HG02981 (cell line): Measurements from ENCODE around the gene ROBO2.

Source experiments
- ATAC-seq: cut with Tn5 transposase; IDR thresholded peaks from one replicate; pipeline ENCODE4 v1.9.1; 2021; ENCODE audit warnings: mild to moderate bottlenecking, moderate library complexity; ENCODE audit not compliant: unreplicated experiment

Gene ROBO2

DNA sequence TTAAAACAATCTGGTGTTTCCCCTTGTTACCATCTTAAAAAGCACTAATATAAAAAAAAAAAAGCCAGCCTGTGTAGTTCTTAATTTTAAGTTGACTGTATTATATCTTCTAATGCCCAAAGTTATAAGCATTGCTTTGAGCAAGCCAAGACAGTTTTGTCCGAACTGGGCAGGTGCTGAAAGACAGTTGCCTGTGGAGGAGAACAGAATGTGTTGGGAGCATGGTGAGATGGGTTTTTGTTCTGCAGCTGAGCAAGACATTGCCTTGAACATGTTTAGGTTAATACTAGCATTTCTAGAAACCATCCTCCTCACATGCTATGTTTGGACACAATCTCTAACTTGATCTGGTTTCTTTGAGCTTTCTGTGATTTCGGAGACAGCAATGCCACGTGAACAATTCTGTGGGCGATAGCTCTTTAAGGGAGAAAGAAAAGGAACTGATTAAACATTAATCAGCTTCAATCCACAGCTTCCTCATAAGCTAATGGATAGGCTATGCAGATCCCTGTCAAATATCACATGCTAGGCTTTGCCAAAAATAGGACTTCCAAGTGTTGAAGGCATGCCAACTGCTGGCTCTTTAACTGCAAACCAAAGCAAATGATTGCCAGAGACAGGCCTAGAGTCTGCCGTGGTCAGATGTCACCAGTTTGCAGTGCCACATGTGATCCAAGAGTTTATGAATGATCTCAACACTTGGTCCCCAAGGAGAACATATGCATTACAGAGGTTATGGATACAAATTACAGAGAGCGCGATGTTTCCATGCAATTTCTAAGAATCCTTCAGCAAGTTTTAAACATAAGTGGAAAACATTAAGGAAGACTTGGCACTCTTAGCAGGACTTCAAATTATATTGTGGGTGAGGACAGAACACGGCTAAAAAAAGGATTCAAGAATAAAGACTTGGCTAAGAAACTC, 428.1 kb downstream of the ROBO2 start:
- no peak for ATAC-seq

DNA sequence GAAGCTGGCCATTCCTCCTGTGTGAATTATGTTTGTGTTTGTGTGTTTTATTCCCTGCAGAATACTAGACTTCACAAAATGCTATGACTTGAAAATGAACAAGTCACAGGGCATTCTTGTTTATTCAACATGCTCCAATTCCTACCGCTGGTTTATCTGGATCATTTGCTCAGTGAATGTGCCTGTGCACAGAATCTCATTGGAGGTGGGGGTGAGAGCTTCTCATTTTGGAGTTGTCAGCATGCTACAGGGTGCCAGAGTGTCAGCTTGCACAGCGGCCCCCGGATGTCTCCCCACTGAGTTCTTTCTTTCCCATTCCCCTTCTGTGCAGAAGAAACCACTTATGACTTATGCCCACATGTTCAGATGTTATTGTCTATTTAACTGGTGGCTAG, 428.7 kb downstream of the ROBO2 start:
- ATAC-seq, result no peak

DNA sequence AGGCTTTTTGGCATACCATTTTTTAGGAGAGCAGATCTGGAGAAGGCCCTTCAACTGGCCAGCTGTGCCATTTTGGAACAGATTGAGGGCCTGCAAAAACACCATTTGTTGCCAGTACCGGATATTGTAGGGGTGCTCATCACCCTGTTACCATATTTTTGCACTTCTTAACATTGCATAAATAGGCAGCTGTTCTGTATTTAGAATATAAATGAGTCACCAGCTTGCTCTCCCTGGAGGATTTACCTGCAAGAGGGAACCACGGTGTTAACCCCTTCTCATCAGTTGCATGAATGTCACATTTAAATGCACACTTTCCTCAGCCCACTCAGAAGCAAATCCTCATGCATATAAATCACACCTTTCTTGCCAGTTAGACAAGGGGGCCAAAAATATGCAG, 435.6 kb downstream of the ROBO2 start:
- no peak for ATAC-seq

DNA sequence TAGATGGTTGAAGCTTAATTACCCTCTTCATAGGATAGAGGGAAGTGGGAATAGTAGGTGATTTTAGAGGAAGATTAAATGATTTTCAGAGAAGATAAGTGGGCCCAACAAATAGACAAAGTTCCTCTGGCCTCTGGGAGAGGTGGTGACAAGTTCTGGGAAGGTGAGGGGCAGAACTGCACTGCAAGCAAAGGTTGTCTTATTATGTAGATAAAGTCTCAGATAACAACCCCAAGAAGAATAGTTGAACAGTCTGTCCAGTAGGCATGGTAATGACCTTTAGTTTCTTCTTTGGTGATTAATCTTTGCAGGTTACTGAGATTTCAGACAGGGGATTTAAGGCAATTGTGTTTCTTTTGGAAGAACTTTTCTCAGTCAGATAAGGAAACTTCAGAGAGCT, 439.1 kb downstream of the ROBO2 start:
- no peak for ATAC-seq

DNA sequence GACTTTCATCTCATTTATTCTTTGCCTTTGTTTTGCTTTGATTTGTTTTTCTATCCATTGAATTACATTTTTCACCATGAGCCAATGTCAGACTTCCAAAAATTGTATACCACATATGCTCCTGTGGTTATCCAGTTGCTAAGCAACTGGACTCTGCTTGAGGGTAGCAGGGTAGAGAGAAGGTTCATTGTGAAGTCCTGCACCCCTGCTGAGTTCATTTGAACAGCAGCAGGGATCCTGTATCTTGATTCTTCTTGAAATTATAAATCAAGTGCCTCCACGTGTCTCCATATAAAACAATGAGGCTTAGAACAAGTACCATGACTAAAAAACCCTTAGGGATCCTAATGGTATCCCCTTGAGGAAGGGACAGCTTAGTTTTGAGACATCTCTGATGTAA, 449.3 kb downstream of the ROBO2 start:
- no peak for ATAC-seq

DNA sequence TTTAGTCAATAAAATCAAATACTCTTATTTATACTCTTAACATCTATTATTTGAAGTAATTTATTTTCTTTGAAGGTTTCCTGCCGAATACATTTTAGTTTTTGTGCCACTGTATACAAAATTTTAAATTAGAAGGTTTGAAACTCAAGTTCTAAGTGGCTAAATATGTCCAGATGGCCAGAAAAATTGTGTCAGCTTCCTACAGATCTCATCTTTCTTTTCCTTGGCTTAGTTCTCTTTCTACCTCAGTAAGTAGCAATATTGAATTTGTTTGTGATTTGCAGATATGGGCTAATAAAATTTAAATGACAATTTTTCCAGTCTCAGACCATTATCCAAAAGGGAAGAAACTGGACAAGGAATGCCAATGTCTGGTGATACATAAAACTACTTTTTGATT, 452.1 kb downstream of the ROBO2 start:
- ATAC-seq, result no peak

DNA sequence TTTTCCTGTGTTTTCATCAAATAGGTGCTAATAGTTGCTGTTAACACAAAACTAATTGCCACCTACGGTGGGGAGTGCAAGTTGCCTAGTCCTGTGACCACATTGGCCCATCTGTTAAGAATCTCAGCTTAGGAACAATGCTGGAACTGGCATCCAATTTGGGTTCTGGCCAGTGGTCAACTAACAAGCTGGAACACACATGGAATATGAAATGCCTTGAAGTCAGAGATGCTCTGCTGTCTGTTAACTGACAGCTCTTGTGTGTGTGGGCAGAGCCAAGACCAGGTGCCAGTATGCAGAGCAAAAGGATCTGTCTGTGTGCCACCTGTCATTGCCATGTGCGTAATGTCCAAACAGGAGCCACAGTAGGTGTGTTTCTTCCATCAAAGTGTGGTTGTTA, 460.8 kb downstream of the ROBO2 start:
- no peak for ATAC-seq

DNA sequence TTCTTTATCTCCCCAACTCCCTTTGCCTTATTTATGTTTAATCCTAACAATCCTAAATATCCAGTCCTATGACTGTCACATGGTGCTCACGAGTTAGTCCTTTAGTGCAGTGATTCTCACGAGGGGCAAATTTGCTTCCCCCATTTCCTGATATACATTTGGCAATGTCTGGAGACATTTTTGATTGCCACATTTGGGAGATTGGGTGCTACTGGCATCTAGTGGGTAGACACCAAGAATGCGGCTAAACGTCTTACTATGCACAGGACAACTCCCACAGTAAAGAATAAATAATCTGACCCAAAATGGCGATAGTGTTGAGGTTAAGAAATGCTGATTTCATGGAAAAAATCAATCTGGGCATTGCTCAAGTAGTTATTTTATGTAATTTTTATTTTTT, 466.5 kb downstream of the ROBO2 start:
- ATAC-seq, result no peak

DNA sequence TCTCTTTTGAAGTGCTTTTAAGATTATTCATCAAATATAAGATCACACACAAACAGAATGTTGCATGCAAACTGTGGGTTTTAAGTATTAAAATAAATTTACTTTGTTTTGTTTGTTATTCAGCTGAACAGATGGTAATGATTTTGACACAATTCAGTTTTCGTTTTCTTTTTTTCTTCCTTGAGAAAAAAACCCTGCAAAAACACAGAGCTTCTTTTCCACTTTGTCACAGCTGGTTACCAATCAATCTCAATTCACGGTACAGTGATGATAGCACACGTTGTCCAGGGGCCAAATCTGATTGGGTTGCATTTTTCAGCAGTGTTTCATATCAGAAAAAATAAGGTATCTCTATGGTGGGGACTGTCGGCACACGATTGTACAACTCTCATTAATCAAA, 473.6 kb downstream of the ROBO2 start:
- ATAC-seq, result no peak

DNA sequence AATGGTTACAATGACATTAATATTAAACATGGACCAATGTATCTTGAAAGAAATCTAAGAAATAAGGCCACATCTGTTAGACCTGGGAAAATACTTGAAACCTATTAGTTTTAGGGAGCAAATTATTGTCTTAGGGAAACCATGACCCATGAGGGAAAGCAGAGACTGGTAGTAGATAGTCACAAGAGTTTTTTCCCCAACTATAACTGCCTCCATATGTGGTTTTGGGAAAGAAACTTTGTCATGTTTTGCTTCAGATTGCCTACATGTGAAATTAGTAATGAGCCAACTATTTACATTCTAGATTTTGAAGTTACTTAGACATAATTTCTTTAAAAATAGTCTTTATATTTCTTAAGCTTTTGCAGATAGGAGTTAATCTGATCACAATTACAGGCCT, 474.9 kb downstream of the ROBO2 start:
- no peak for ATAC-seq

DNA sequence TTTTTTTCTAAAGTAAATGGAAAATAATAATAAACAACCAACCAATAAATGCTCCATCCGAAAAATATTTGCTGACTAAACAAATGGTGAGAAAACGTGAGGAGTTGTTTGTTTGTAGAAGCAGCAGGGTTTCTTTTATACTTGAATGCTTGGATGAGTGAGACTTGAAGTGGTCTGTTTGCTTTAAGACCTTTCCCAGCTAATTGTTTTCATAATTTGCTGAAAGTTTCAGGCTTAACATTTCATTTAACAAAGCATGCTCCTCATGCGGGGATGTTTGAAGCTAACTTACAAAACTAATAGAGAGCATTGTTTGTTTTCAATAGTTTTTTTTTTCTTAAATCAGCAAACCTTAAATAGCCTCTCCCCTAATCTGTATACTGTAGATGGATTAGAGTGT, 484.6 kb downstream of the ROBO2 start:
- ATAC-seq, result no peak

DNA sequence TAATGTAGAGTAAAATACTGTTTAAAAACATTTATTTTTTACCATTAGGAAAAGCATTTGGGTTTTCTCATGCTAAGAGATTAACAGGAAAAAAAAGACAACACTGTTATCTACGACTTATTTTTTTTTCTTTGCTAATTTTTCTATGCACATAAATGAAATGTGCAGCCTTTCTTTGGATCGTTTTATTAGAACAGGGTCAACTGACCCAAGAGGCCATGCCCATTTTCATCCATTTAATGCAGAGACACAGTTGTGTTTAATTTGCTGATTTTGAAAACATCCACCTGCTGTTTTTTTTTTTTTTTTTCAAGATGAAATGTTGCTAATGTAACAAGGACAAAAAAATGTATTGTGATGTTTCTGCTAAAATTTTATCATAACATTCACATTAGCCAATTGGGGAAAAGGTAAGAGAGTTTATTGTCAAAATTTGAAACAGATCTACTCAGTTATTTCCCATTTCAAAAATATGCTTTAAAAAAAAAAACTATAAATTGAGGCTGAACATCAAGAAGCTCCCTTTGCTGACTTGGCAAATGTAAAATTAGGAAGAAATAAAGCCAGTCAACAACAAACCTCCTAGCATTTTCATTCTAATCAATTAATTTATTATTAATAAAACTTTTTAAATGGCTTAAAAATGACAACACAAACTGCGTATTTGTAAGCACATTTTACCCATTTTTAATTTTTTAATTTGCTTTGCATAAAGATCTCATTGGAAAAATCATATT, 485.2 kb downstream of the ROBO2 start:
- no peak for ATAC-seq

DNA sequence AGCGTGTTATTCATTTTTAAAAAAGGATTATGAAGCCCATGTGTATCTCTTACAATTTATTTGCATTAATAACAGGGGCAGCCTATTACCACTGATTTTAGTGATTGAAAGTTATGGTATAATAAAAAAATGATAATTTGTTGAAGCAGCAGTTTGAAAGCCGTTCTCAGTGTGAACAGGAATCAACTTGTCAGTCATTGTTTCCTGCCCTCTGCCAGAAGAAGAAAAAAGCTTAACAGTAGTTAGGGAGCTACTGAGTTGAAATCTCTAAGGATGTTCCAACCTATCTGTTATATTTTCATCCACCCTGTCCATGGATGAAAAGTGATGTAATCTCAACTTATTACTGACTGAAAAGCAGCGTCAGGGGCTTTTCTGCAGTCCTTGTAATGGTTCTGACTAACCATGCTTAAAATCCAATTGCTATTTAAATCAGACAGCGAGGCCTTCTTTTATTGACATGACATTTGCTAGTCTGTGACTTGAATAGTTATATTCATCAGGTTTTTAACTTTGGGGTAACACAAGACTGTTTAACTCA, 486.7 kb downstream of the ROBO2 start:
- no peak for ATAC-seq

DNA sequence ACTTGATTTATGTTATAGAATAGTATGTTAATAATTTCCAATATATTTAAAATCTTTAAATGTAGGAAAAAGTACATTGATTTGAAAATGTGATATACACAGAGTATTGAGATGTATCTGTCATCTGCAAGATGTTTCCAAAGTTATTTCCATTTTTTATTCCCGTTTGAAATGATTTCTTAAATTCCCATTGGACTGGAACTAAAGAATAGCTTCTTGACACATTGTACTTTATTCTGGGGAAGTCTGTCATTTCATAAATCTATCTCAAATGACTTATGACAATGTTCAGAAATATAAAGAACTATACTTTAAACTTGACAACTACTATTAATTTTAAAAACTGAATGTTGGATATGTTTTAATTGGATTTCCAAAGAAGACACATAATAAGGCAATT, 489.6 kb downstream of the ROBO2 start:
- no peak for ATAC-seq

DNA sequence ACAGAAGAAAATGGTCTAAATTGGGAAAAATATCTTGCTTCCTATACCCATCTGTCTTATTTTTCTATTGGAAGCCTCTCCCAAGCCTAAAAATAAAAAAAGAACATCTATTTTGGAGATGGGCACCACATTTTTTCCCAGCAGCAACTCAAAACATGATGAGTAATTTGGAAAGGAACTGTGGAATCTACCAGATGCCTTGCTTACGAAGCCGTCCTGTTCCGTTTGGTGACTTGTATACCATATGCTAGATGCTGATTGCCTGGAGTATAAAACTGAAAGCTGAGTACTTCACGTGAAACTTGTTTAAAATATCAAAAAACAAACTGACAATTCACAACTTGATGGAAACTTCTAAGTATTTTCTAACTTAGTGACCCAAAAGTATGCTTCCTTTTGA, 491.0 kb downstream of the ROBO2 start:
- ATAC-seq, result no peak

DNA sequence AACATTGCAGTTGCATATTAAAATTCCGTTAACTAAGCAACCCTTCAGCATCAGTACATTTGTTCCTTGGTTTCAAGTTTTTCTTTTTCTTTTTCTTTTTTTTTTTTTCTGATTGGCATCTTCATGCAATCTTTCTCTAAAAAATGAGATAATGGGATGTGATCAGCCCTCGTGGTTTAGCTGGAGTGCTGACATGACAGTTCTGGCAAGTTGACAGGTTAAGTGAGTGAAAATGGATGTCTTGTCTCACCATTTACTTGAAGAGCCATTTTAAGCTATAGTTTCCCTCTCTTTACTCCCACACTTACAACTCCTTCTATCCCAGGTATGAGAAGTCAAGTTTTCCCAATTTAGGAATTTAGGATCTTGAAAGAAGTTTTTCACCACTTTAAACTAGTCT, 495.2 kb downstream of the ROBO2 start:
- ATAC-seq, result no peak

DNA sequence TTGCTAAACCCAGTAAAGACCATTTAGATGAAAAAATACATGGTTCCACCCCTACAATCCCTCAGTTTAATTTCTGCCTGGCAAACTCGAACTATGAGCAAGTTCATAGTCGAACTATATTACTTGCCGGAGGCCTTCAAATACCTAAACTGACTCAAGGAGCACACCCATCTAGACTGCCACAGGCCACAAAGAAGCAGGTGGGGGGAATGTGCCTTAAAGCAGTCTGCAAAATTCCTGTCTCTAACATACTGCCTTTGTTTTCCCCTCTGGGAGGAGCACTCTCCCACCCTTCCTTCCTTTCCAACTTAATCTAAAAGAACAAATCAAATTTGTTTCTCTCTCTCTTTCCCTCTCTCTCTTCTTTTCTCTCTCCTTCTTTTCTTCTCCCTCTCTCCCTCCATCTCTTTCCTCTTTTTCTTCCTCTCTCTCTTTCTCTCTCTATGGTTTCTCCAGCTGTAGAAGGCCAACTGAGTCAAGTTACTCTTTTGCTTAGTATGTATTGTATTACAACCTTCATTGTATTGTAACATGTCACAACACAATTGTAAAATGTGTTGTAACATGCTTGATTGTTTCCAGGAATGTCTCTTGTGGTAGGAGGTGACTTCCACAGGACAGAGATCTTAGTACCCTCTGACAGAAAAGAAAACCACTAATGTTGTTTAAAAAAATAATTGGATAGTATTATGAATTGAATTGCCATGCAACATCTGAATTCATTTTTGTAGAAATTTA, 496.3 kb downstream of the ROBO2 start:
- ATAC-seq, result no peak

DNA sequence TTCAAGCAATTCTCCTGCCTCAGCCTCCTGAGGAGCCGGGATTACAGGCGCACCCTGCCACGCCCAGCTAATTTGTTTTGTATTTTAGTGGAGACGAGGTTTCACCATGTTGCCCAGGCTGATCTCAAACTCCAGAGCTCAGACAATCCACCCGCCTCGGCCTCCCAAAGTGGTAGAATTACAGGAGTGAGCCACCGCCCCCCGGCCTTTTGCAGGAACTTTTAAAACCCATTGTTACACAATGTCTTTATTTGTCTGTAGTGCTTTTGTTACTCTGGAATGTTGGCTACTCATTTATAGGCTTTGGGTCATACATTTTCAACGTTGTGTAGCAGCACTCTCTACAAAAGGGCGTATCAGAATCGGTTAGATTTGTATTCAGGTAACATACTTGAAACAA, 499.1 kb downstream of the ROBO2 start:
- ATAC-seq, result no peak

DNA sequence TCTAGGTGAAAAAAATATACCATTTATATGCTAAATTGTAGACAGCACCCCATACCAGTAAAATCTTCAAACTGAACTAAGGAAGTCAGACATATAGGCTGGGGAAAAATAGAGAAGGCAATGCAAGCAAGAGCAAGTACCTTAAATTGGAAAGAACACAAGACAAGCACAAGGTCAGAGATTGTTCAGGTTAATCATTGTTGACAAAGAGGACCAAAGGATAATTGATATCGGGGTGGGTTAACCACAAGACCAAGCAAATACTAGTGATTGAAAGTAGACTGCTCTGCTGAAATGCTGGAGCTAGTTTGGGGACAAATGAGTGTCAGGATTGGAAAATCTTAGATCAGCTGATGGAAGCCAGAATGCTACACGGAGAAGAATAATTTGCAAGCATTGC, 499.8 kb downstream of the ROBO2 start:
- ATAC-seq, result no peak

DNA sequence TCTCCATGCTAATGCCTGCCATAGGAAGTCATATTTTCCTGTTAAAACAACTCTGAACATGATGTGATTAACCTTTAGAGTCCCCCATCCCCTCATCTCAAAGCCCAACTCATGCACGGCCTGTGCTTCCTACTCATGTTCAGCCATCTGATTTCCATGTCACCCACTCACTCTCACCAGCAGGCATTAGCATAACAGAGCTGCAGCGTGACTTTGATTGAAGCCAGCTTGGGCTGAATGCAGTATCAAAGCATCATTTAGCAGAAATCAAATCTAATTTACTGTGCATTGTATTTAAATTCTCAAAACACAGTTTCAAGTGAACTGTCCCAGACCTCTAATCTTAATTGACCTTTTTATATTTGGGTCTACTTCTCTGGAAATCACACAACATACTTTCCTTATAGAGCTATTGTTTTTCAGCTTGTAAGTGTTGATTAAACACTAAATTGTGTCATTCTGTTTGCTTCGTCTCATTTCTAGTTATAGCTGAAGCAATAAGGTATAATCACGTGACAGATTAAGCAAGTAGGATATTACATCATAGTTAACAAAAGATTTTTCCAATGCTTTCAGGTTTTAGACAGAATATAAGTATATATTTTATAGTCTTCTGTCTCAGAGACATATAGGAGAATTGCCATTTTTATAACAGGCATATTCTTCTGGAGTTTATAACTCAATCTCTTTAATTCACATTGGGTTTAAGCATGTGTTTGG, 501.5 kb downstream of the ROBO2 start:
- no peak for ATAC-seq

DNA sequence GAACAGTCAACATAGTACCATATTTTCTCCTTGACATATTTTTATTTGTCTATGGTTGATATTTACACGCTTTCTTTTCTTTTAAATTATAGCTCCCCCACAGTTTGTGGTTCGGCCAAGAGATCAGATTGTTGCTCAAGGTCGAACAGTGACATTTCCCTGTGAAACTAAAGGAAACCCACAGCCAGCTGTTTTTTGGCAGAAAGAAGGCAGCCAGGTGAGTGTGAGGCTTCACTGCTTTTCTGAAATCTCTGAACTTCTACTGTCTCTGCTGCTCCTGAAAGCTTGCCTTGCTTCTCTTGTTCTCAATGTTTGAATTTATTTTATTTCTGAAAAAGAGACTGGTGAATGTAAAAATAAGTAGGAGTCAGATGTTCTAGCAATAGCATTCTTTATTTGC, 506.3 kb downstream of the ROBO2 start:
- ATAC-seq, result no peak
